Adrenal gland (tissue), 5 donors: Measurements from ENCODE around the gene EFS.

Source experiments
- CTCF ChIP-seq, 6 experiments: fragments of 450-650 bp in 4 of 6; fragments of 200-600 bp in 2 of 6; sonication (generic) in 1 of 6; IDR thresholded peaks; 1 replicate in 5 of 6; 2 replicates in 1 of 6; pipeline versions ENCODE4 v1.5.1 to v1.8.0; 2016 to 2021; ENCODE audit warnings: antibody characterized with exemption in 6 of 6, mild to moderate bottlenecking in 2 of 6, moderate library complexity in 1 of 6
- POLR2A ChIP-seq, 2 donors: fragments of 450-650 bp; IDR thresholded peaks; one replicate each; pipeline ENCODE4 v1.6.1; 2017; ENCODE audit warnings: antibody characterized with exemption in 2 of 2, mild to moderate bottlenecking in 2 of 2, moderate library complexity in 1 of 2
- donor health status: DM: no; HTN: no; CAD: no.

- TF ChIP-seq CTCF (IDR thresholded peaks at IDR 0.05) (no peak), POLR2A (IDR thresholded peaks at IDR 0.05) (no peak)
These were observed 2.8 kb downstream of the EFS start for GRCh38 chr14:23362200-23362599.
